ENCODE measurements around the gene F2R.
"Not testable (repeated sequence)": the region's sequence is repeated elsewhere in the genome, so short reads cannot be mapped to it uniquely, and the experiment has no call there.

F2R gene

DNA sequence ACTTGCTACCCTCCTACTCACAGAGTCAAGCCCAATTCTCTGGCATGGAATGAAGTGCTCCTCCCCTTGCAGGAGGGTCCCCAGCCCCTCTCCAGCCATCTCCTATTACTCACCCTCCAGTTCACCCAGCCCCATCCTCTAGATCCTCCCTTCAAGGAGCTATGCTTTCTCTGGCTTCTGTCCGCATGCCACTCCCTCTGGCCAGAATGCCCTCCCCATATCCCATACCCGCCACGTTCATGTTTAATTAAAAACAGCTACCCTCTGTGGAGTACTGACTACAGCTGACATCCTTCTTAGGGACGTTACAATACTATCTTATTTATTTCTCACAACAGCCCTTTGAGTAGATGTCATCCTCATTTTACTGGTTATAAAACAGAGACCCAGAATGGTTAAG lies 3.0 kb downstream of the F2R start:
- no peak for DNase-seq (ENCODE audit: low read depth)

GRCh38 chr5:76720988-76721569 lies 5.2 kb downstream of the F2R start:
- no peak for DNase-seq (ENCODE audit: low read depth)

DNA sequence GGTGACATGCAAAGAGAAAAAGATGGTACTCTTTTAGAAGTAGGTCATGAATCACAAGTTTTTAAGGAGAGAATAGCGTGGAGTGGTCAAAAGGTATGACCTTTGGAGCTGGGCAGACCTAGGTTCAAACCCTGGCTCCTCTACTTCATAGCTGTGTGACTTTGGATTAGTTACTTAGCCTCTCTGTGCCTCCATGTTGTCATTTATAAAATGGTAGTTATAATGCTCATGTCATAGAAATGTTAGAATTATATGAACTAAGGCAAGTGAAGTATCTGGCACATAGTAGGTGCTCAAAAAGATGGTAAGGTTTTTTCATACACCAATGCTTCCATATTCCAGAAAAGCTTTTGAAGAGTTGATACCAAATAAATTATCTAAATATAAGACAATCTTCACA lies 7.3 kb downstream of the F2R start:
- DNase-seq (ENCODE audit: low read depth): no peak

GRCh38 chr5:76723906-76724305 lies 8.0 kb downstream of the F2R start:
- DNase-seq (ENCODE audit: low read depth): no peak

DNA sequence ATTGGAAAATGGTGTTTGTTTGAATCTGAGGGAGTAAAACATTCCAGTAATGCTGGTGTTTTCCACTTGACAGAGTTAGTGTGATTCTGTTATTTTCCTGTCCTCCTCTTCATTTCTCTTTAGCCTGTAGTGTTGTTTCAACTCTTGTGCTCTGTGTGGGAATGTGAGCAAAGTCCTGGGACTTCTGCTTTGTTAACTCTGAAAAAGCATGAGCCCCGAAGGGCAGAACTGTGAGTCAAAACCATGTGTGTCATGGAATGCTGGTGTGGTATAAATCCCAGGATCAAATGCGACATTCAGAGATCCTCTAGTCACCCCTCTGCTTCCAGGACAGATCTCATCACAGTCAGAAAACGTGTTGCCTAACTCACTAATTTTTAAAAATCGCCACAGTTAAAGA lies 8.9 kb downstream of the F2R start:
- no peak for DNase-seq (ENCODE audit: low read depth)

GRCh38 chr5:76728965-76729364 lies 13.0 kb downstream of the F2R start:
- DNase-seq (ENCODE audit: low read depth): no peak

DNA sequence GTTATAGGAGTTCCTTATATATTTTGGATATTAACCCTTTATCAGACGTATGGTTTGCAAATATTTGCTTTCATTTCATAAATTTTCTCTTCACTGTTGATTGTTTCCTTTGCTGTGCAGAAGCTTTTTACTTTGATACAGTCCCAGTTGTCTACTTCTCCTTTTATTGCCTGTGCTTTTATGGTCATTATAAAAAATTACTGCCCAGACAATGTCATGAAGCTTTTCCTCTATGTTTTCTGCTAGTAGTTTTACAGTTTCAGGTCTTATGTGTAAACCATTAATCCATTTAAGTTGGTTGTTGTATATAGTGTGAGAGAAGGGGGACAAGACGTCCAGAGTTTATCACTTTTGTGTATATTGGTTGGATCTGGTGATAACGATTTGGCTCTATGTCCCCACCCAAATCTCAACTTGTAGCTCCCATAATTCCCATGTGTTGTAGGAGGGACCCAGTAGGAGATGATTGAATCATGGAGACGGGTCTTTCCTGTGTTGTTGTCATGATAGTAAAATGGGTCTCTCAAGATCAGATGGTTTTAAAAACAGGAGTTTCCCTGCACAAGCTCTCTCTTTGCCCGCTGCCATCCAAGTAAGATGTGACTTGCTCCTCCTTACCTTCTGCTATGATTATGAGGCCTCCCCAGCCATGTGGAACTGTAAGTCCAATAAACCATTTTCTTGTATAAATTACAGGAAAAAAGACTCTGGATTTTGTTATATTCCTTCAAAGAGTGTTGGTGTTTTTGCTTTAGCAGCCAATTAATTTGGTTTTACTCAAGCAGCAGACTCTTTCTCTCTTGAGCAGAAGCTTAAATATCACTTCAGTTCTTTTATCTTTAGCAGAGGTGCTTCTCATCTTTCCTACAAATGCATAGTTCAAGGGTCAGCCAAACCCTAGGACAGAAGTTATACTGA lies 13.7 kb downstream of the F2R start:
- DNase-seq (ENCODE audit: low read depth): no peak

- no peak for DNase-seq (ENCODE audit: low read depth)
These were observed 16.6 kb downstream of the F2R start for GRCh38 chr5:76732405-76733048.

- no peak for DNase-seq (ENCODE audit: low read depth)
These were observed 17.1 kb downstream of the F2R start for GRCh38 chr5:76733049-76733417.

GRCh38 chr5:76735762-76736545 lies 20.0 kb downstream of the F2R start:
- DNase-seq (ENCODE audit: low read depth): no peak

DNA sequence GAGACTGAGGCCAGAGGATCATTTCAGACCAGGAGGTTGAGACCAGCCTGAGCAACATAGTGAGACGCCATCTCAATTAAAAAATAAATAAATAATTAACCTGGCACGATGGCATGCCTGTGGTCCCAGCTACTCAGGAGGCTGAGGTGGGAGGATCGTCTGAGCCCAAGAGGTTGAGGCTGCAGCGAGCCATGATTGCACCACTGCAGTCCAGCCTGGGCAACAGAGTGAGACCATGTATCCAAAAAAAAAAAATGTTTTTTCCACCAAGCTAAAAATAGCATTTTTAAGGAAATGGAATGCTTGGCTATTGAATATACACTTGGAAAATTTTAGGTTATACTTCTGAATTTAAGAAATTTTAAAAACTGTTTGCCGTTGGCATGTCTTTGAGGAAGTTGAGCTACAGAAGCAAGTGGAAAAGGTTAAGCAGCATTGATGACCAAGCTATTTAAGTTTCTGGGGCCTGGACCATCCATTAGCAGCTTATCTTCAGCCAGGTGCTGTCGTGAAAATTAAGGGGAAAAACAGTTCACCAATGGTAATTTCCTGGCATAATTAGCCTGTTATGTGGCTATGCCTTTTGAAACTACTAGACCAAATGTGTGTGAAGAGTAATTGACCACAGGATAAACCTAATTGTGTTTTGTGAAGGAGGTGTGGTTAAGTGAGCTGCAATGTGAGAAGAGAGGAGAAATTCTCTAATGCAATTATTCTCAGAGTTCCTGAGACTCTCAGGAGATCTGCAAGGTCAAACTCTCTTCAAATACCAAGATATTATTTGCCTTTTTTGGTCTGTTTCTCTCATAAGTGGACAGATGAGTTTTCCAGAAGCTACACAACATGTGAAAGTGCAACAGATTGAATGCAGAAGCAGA lies 21.0 kb downstream of the F2R start:
- DNase-seq (ENCODE audit: low read depth): no peak

DNA sequence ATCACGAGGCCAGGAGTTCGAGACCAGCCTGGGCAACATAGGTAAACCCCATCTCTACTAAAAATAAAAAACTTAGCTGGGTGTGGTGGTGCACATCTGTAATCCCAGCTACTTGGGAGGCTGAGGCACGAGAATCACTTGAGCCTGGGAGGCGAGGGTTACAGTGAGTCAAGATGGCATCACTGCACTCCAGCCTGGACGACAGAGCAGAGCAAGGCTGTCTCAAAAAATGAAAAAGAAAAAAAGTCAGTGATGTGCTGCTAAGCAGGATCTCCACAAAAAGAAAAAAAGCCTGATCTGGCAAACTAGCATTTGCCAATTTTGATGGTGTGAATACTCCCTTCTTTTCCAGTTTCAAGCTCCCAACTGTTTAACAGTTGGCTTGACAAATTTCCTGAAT lies 21.9 kb downstream of the F2R start:
- DNase-seq (ENCODE audit: low read depth): no peak

- not testable (repeated sequence) for DNase-seq (ENCODE audit: low read depth)
These were observed 25.6 kb downstream of the F2R start for GRCh38 chr5:76741506-76741905.

DNA sequence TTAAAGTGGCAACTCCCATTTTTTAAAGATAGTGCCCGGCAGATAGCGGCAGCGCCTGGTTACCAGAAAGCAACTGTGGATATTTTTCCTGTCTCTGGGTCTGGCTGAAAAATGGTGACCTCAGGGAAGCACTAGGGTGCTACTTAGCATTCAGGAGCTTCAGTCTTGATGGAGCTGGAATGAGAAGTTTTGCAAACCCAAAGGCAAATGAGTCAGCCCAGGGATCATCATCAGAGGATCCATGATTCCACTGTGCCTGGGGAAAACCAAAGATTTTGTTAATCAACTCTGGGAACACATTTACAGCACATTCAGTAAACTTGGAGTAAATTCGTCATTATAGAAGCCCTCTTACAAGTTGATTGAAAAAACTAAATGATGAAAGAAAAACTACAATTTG lies 26.7 kb downstream of the F2R start:
- no peak for DNase-seq (ENCODE audit: low read depth)

DNA sequence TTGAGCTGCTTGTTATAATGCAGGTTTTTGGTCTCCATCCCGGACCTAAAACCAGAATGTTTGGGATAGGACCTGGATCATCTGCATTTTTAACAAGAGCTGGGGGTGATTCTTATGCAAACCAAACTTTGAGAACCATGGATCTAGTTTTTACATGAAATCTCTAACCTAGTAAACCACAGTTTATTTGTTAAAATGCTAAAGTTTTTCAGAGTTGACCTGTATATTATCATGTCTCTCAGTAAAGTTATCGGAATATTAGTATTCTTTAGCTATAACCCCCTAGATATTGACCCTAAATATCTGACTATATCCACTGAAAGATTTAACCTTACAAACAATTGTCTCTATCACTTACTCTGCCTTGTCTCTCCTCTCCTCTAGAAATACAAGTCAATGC lies 28.7 kb downstream of the F2R start:
- no peak for DNase-seq (ENCODE audit: low read depth)

DNA sequence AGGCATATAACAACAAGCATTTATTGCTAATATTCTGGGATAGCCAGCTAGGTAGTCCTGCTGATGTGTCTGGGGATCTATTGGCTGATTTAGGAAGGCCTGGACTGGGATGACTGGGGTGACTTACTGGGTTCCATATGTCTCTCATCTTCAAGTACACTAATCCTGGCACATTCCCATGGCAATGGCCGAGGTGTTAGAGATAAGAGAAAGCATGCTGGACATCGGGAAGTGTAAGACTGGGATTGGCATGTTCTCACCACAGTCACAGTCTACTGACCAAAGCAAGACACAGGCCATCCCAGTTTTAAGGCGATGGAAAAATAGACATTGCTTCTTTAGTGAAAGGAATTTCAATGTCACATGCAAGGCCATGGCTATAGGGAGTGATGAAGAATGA lies 29.7 kb downstream of the F2R start:
- DNase-seq (ENCODE audit: low read depth): no peak

- no peak for DNase-seq (ENCODE audit: low read depth)
These were observed 30.8 kb downstream of the F2R start for GRCh38 chr5:76746677-76747076.

DNA sequence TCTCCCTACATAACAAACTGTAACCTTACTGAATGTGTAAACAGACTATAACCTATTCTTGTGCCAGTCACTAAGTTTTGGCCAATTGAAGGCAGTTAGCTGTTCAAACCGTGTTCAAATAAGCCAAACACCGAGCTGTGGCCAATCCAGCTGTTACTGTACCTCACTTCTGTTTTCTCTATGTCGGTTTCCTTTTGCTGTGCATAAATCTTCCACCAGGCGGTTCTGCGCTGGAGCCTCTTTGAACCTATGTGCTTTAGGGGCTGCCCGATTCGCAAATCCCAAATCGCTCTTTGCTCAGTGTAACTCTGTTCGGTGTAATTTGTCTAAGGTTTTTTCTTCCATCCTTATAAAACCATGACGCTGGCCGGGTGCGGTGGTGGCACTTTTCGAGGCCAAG lies 31.8 kb downstream of the F2R start:
- no peak for DNase-seq (ENCODE audit: low read depth)

- no peak for DNase-seq (ENCODE audit: low read depth)
These were observed 35.4 kb downstream of the F2R start for GRCh38 chr5:76751291-76751690.

DNA sequence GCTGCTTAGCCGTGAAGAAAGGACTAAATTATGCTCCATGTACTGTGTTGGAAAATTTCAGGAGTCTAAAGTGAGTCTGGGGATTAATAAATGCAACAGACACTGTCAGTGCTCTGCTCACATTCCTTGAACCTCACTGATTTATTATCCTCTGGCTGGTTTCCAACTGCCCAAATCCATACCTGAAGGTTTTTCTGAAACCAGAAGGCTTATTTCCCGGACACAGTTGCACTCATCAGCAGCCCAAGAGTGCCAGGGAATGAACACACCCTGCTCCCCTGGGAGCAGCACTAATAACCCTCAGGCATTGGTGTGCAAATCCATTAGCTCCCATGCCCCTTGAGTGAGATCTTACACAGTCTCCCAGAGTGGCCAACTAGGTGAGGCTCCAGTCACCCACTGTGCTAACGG lies 38.7 kb downstream of the F2R start:
- no peak for DNase-seq (ENCODE audit: low read depth)

Data from HS-5 (cell line).